LNCAP (cell line): ENCODE data around the gene PDCD6IP.

ENCODE experiments used
- CTCF ChIP-seq: fragments of 450-650 bp; IDR thresholded peaks from 2 replicates; pipeline ENCODE4 v1.5.1; 2017; ENCODE audit warnings: mild to moderate bottlenecking

PDCD6IP gene

GRCh38 chr3:33803252-33803651 is 4.8 kb downstream of the PDCD6IP start:
- TF ChIP-seq CTCF: no peak

- no peak for TF ChIP-seq CTCF
Observed at GRCh38 chr3:33803894-33804526, 5.6 kb downstream of the PDCD6IP start.

- TF ChIP-seq CTCF: no peak
Observed at GRCh38 chr3:33807191-33807590, 8.8 kb downstream of the PDCD6IP start.

- no peak for TF ChIP-seq CTCF
Observed at GRCh38 chr3:33808559-33808958, 10.1 kb downstream of the PDCD6IP start.

GRCh38 chr3:33810545-33810944 is 12.1 kb downstream of the PDCD6IP start:
- TF ChIP-seq CTCF: no peak

- no peak for TF ChIP-seq CTCF
Observed at GRCh38 chr3:33821989-33822388, 23.6 kb downstream of the PDCD6IP start.

GRCh38 chr3:33823821-33824220 is 25.4 kb downstream of the PDCD6IP start:
- no peak for TF ChIP-seq CTCF

GRCh38 chr3:33825111-33825510 is 26.7 kb downstream of the PDCD6IP start:
- no peak for TF ChIP-seq CTCF
